ENCODE data around the gene TMEM272. TPM values are rescaled to one million over a fixed set of nuclear protein-coding genes. Genes with fewer than 3 reads are reported as not detected.

TMEM272 gene
- total and polyA plus RNA-seq, 7 donors = 0.17 to 0.49 (median 0.27) TPM; not detected in 1

GRCh38 chr13:51811046-51811445, 33.9 kb downstream of the TMEM272 start:
- no peak overlapping the region for H3K27ac ChIP-seq
- no peaks in the 10 kb centered on the region for H3K36me3 ChIP-seq (ENCODE audit: insufficient read depth in 1 of 2, low read depth in 1 of 2)
- no peak overlapping the region for H3K4me3 ChIP-seq
- no peaks in the 10 kb centered on the region for H3K9me3 ChIP-seq
- 53 to 64% (median 62%) methylated on average over 12 of the region's 12 CpGs for WGBS, 3 donors
- no peak for DNase-seq
- intact Hi-C loops (cut with DNase I) = no loop called here
- TF ChIP-seq CTCF (IDR thresholded peaks at IDR 0.05) = no peak
- peaks cover 6% of the 10 kb centered on the region for H3K4me1 ChIP-seq
- H3K27me3 ChIP-seq (ENCODE audit: insufficient read depth in 3 of 3, low read length in 2 of 3) = no peaks in the 10 kb centered on the region
- no peak for ATAC-seq

- H3K36me3 ChIP-seq (ENCODE audit: insufficient read depth in 1 of 2, low read depth in 1 of 2) = no peaks in the 10 kb centered on the region
- no peak overlapping the region for H3K4me3 ChIP-seq
- no peak for DNase-seq
- TF ChIP-seq CTCF (IDR thresholded peaks at IDR 0.05) = no peak
- no peaks in the 10 kb centered on the region for H3K27me3 ChIP-seq (ENCODE audit: insufficient read depth in 3 of 3, low read length in 2 of 3)
- H3K27ac ChIP-seq = no peak overlapping the region
- ATAC-seq = no peak
- no peaks in the 10 kb centered on the region for H3K4me1 ChIP-seq
- H3K9me3 ChIP-seq = no peaks in the 10 kb centered on the region
- intact Hi-C loops (cut with DNase I) = loop anchor here (10.0 kb wide), 2 partner anchors 354 to 846 kb away; partner anchors contain the start of genes INTS6 (in 1 of the 2) and SUGT1 (in 1 of the 2)
Observed at GRCh38 chr13:51808811-51809210, 36.2 kb downstream of the TMEM272 start.

DNA sequence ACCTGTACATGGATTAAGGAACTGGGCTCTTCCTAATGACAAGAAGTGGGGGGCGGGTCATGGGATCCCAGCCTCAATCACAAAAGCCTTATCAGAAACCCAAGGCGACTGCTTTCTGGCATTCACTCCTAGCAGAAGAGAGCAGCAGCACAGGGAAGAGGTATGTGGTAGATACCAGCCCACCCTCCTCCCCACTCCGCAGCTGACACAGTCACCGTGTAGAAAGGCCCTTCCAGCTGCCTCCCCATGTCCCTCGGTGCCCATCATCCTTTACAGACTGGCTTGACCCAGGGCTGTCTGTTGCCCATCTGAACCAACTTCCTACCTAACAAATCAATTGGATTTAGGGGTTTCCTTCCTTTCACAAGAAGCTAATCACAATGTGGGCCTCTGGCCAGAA, 37.9 kb downstream of the TMEM272 start:
- Histone ChIP-seq H3K4me1 (peaks cover 13% of the 10 kb centered on the region), H3K27me3 (ENCODE audit: insufficient read depth in 3 of 3, low read length in 2 of 3) (no peaks in the 10 kb centered on the region), H3K9me3 (no peaks in the 10 kb centered on the region), H3K4me3 (no peak overlapping the region), H3K36me3 (ENCODE audit: insufficient read depth in 1 of 2, low read depth in 1 of 2) (no peaks in the 10 kb centered on the region), H3K27ac (no peak overlapping the region)
- TF ChIP-seq CTCF (IDR thresholded peaks at IDR 0.05) = no peak
- intact Hi-C loops (cut with DNase I) = loop anchor here (10.0 kb wide), 2 partner anchors 352 to 848 kb away; partner anchors contain the start of genes INTS6 (in 1 of the 2) and SUGT1 (in 1 of the 2)
- WGBS, 3 donors = 58 to 66% (median 61%) methylated on average over 5 of the region's 5 CpGs
- ATAC-seq = no peak
- no peak for DNase-seq

DNA sequence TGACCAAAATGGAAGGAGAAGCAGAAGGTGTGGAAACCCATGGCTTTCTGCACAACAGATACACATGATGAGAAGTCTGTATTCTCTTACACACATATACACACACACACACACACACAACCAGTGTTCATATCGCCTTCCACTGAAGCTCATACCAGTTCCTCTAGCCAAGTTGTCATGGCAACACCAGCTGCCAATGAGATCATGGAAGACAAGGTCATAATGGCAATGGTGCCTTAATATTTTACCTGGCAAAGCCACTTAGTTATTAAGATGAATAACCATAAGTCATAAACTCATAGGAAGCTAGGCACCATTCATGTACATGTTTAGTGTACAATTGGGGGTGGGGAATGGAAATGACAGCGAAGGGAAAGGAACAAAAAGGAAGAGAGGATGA, 38.4 kb downstream of the TMEM272 start:
- Histone ChIP-seq H3K4me3 (no peak overlapping the region), H3K9me3 (no peaks in the 10 kb centered on the region), H3K36me3 (ENCODE audit: insufficient read depth in 1 of 2, low read depth in 1 of 2) (no peaks in the 10 kb centered on the region), H3K27ac (no peak overlapping the region), H3K27me3 (ENCODE audit: insufficient read depth in 3 of 3, low read length in 2 of 3) (no peaks in the 10 kb centered on the region), H3K4me1 (peaks cover 16% of the 10 kb centered on the region)
- intact Hi-C loops (cut with DNase I) = loop anchor here (10.0 kb wide), 2 partner anchors 352 to 848 kb away; partner anchors contain the start of genes INTS6 (in 1 of the 2) and SUGT1 (in 1 of the 2)
- DNase-seq = no peak
- no peak for TF ChIP-seq CTCF (IDR thresholded peaks at IDR 0.05)
- WGBS, 3 donors = 40 to 46% (median 45%) methylated on average over 2 of the region's 2 CpGs
- ATAC-seq = no peak

DNA sequence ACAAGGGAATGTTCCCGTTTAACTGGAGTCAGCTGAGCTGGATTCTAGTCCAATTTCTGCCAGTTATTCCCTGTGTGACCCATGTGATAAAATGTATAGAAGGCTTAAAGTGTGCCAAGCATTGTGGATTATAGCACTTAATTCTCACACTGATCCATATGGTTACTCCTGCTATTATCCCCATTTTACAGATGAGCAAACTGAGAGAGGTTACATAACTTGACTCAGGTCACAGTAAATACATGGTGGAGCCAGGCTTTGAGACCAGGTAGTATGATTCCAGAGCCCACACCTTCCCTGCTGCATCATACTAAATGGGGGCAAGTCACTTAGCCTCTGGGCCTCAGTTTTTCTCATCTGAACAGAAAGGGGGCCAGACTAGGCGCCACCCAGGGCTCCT, 39.1 kb downstream of the TMEM272 start:
- intact Hi-C loops (cut with DNase I) = loop anchor here (2.0 to 10.0 kb wide), 3 partner anchors 221 to 849 kb away; partner anchors contain the start of genes INTS6 (in 1 of the 2), SUGT1 (in 1 of the 2) and WDFY2 (in 1 of the 2)
- Histone ChIP-seq H3K27me3 (ENCODE audit: insufficient read depth in 3 of 3, low read length in 2 of 3) (no peaks in the 10 kb centered on the region), H3K27ac (no peak overlapping the region), H3K4me3 (no peak overlapping the region), H3K4me1 (peaks cover 22% of the 10 kb centered on the region), H3K36me3 (ENCODE audit: insufficient read depth in 1 of 2, low read depth in 1 of 2) (no peaks in the 10 kb centered on the region), H3K9me3 (no peaks in the 10 kb centered on the region)
- no peak for ATAC-seq
- TF ChIP-seq CTCF (IDR thresholded peaks at IDR 0.05) = no peak
- no peak for DNase-seq
- WGBS, 3 donors = 84 to 91% (median 89%) methylated on average over 2 of the region's 2 CpGs

Data from psoas muscle (tissue), 8 donors.